Neural cell (in vitro differentiated cells): Measurements from ENCODE around the gene AGBL4. TPM values are rescaled to one million over a fixed set of nuclear protein-coding genes. Genes with fewer than 3 reads are reported as not detected.

Experiments used
- H2AFZ ChIP-seq: fragments of 200-600, 300-800 bp; sonication (generic), shearing (Covaris generic); 2 replicates; pipeline ENCODE4 v1.6.0; 2014; ENCODE audit warnings: low read depth, mild to moderate bottlenecking, antibody characterized with exemption, low read length, moderate library complexity
- H3F3A ChIP-seq: fragments of 200-600 bp; shearing (Covaris generic); 2 replicates; pipeline ENCODE4 v1.6.1; 2016; ENCODE audit warnings: mild to moderate bottlenecking, moderate library complexity, mixed read lengths, antibody characterized with exemption, low read length; ENCODE audit not compliant: insufficient read depth, poor library complexity, severe bottlenecking
- H3K27ac ChIP-seq: fragments of 200-600, 300-800 bp; sonication (generic), shearing (Covaris generic); 2 replicates; pipeline ENCODE4 v1.5.1; 2014; ENCODE audit warnings: mild to moderate bottlenecking, low read length, moderate library complexity
- H3K27me3 ChIP-seq: fragments of 300-800, 200-600 bp; sonication (generic), shearing (Covaris generic); 2 replicates; pipeline ENCODE4 v1.6.0; 2014; ENCODE audit warnings: mild to moderate bottlenecking, low read depth, low read length, moderate library complexity; ENCODE audit not compliant: insufficient read depth
- H3K36me3 ChIP-seq: fragments of 300-800, 200-600 bp; sonication (generic), shearing (Covaris generic); 2 replicates; pipeline ENCODE4 v1.5.1; 2014; ENCODE audit warnings: mild to moderate bottlenecking, antibody characterized with exemption, low read length, moderate library complexity; ENCODE audit not compliant: insufficient read depth
- H3K4me2 ChIP-seq: fragments of 300-800, 200-600 bp; sonication (generic), shearing (Covaris generic); 2 replicates; pipeline ENCODE4 v1.6.0; 2014; ENCODE audit warnings: mild to moderate bottlenecking, low read length
- H3K4me3 ChIP-seq: fragments of 300-800, 200-600 bp; sonication (generic), shearing (Covaris generic); 2 replicates; pipeline ENCODE4 v1.5.1; 2014; ENCODE audit warnings: mild to moderate bottlenecking, low read length, moderate library complexity
- H3K79me2 ChIP-seq: fragments of 200-600 bp; shearing (Covaris generic); replicated peaks from 2 replicates; pipeline ENCODE4 v1.6.0; 2014; ENCODE audit warnings: mild to moderate bottlenecking, low read length, moderate library complexity; ENCODE audit not compliant: insufficient read depth
- H3K9ac ChIP-seq: fragments of 300-800, 200-600 bp; sonication (generic), shearing (Covaris generic); 2 replicates; pipeline ENCODE4 v1.6.1; 2016; ENCODE audit warnings: mild to moderate bottlenecking, low read length, mixed read lengths
- H3K9me2 ChIP-seq: fragments of 200-600 bp; shearing (Covaris generic); 2 replicates; pipeline ENCODE4 v1.6.1; 2016; ENCODE audit warnings: mild to moderate bottlenecking, low read length, mixed read lengths; ENCODE audit not compliant: insufficient read depth
- H3K9me3 ChIP-seq: fragments of 200-600, 300-800 bp; sonication (generic), shearing (Covaris generic); 2 replicates; pipeline ENCODE4 v1.6.1; 2016; ENCODE audit warnings: mild to moderate bottlenecking, mixed run types, low read length, moderate library complexity, mixed read lengths
- H4K20me1 ChIP-seq: fragments of 200-600 bp; shearing (Covaris generic); 2 replicates; pipeline ENCODE4 v1.6.1; 2016; ENCODE audit warnings: mild to moderate bottlenecking, mixed run types; ENCODE audit not compliant: insufficient read depth
- CTCF ChIP-seq: fragments of 450-650 bp; IDR thresholded peaks from 2 replicates; pipeline ENCODE4 v1.5.1; 2014; ENCODE audit warnings: antibody characterized with exemption, mild to moderate bottlenecking, moderate library complexity; ENCODE audit not compliant: poor library complexity, severe bottlenecking
- EP300 ChIP-seq: fragments of 450-650 bp; conservative IDR thresholded peaks from 2 replicates; pipeline ENCODE4 v1.6.1; 2014; ENCODE audit warnings: antibody characterized with exemption, mild to moderate bottlenecking, moderate library complexity; ENCODE audit not compliant: poor library complexity, severe bottlenecking
- EZH2 ChIP-seq: fragments of 200-600, 300-800 bp; shearing (Covaris generic), sonication (generic); IDR thresholded peaks from 2 replicates; pipeline ENCODE4 v1.6.1; 2014; ENCODE audit warnings: antibody characterized with exemption, low read length, borderline replicate concordance, mild to moderate bottlenecking; ENCODE audit not compliant: insufficient read depth, poor library complexity, severe bottlenecking
- MXI1 ChIP-seq: fragments of 450-650 bp; conservative IDR thresholded peaks from 2 replicates; pipeline ENCODE4 v1.6.1; 2014; ENCODE audit warnings: antibody characterized with exemption, mild to moderate bottlenecking; ENCODE audit not compliant: poor library complexity, severe bottlenecking
- POLR2AphosphoS5 ChIP-seq: IDR thresholded peaks from 2 replicates; pipeline ENCODE4 v1.6.1; 2012
- RAD21 ChIP-seq: fragments of 450-650 bp; conservative IDR thresholded peaks from 2 replicates; pipeline ENCODE4 v1.6.1; 2014; ENCODE audit warnings: antibody characterized with exemption, mild to moderate bottlenecking, moderate library complexity
- REST ChIP-seq: IDR thresholded peaks from 2 replicates; pipeline ENCODE4 v1.6.1; 2012; ENCODE audit warnings: borderline replicate concordance
- SMC3 ChIP-seq: fragments of 450-650 bp; conservative IDR thresholded peaks from 2 replicates; pipeline ENCODE4 v1.6.1; 2014; ENCODE audit warnings: antibody characterized with exemption, mild to moderate bottlenecking, moderate library complexity; ENCODE audit not compliant: poor library complexity
- TAF1 ChIP-seq: IDR thresholded peaks from 2 replicates; pipeline ENCODE4 v1.6.1; 2012; ENCODE audit warnings: low read depth
- polyA plus RNA-seq: library from polyadenylated mRNA; depleted of rRNA; stranded (reverse); fragments of >200 nt; gene quantifications from 2 replicates; pipeline ENCODE4 v1.2.3, GENCODE V29; 2014

Gene AGBL4
- polyA plus RNA-seq, 1 donor from 2014 or later, result 1.3 TPM

GRCh38 chr1:49028396-49028795, 995.4 kb downstream of the AGBL4 start:
- no peak for TF ChIP-seq SMC3
- no peak for TF ChIP-seq EP300
- TF ChIP-seq POLR2AphosphoS5, result no peak
- no peak for TF ChIP-seq EZH2
- no peak for TF ChIP-seq TAF1
- no peak for TF ChIP-seq MXI1
- TF ChIP-seq REST, result no peak
- Histone ChIP-seq H2AFZ (no peak overlapping the region), H4K20me1 (no peaks in the 10 kb centered on the region), H3K9me2 (no peaks in the 10 kb centered on the region), H3K27ac (no peak overlapping the region), H3K27me3 (no peaks in the 10 kb centered on the region), H3K9ac (no peak overlapping the region), H3K9me3 (no peaks in the 10 kb centered on the region), H3K36me3 (no peaks in the 10 kb centered on the region), H3F3A (no peaks in the 10 kb centered on the region), H3K79me2 (no peaks in the 10 kb centered on the region), H3K4me3 (no peak overlapping the region), H3K4me2 (no peak overlapping the region)

- no peaks in the 10 kb centered on the region for H3F3A ChIP-seq
- no peaks in the 10 kb centered on the region for H3K9me3 ChIP-seq
- no peak overlapping the region for H3K9ac ChIP-seq
- TF ChIP-seq EP300 (no peak), REST (no peak), CTCF (no peak), SMC3 (no peak), EZH2 (no peak), POLR2AphosphoS5 (no peak), TAF1 (no peak), MXI1 (no peak), RAD21 (no peak)
- no peak overlapping the region for H2AFZ ChIP-seq
- no peak overlapping the region for H3K4me3 ChIP-seq
- no peaks in the 10 kb centered on the region for H3K79me2 ChIP-seq
- no peak overlapping the region for H3K4me2 ChIP-seq
- H3K9me2 ChIP-seq, result no peaks in the 10 kb centered on the region
- H3K27me3 ChIP-seq, result no peaks in the 10 kb centered on the region
- no peaks in the 10 kb centered on the region for H4K20me1 ChIP-seq
- no peaks in the 10 kb centered on the region for H3K36me3 ChIP-seq
- H3K27ac ChIP-seq, result no peak overlapping the region
Observed at GRCh38 chr1:49026230-49026811, 997.4 kb downstream of the AGBL4 start.
